HepG2 (cell line): ENCODE measurements around the gene MCF2L. TPM values are rescaled to one million over a fixed set of nuclear protein-coding genes. Genes with fewer than 3 reads are reported as not detected.

ENCODE experiments used
- CC2D1A ChIP-seq: sonication (generic); formaldehyde crosslinking; IDR thresholded peaks from 2 replicates; pipeline ENCODE4 v1.8.1; 2023; ENCODE audit warnings: mild to moderate bottlenecking, missing genetic modification reagents
- CHD2 ChIP-seq: IDR thresholded peaks from 2 replicates; pipeline ENCODE4 v1.6.1; 2011; ENCODE audit warnings: low read depth, low read length, improper control_type of control experiment
- FOXP1 ChIP-seq, 2 experiments: fragments of 450-650 bp in 1 of 2; IDR thresholded peaks; 2 replicates each; pipeline ENCODE4 v1.6.1; 2017 to 2018; ENCODE audit warnings: antibody characterized with exemption in 1 of 2
- GATAD2A ChIP-seq: IDR thresholded peaks from 2 replicates; pipeline ENCODE4 v1.6.1; 2016
- GFI1 ChIP-seq: sonication (generic); formaldehyde crosslinking; IDR thresholded peaks from 2 replicates; pipeline ENCODE4 v1.5.0; 2020; ENCODE audit warnings: missing genetic modification reagents, mild to moderate bottlenecking, borderline replicate concordance
- GLI4 ChIP-seq: sonication (generic); formaldehyde crosslinking; IDR thresholded peaks from 2 replicates; pipeline ENCODE4 v1.5.1; 2020; ENCODE audit warnings: missing genetic modification reagents, mild to moderate bottlenecking, moderate library complexity, borderline replicate concordance
- KDM5A ChIP-seq: fragments of 200-600 bp; sonication (generic); IDR thresholded peaks from 2 replicates; pipeline ENCODE4 v1.7.0; 2018; ENCODE audit warnings: antibody characterized with exemption, mild to moderate bottlenecking, low read length, borderline replicate concordance
- MAFG ChIP-seq: sonication (generic); formaldehyde crosslinking; IDR thresholded peaks from 2 replicates; pipeline ENCODE4 v1.5.1; 2020; ENCODE audit warnings: mild to moderate bottlenecking, missing genetic modification reagents
- MED13 ChIP-seq: sonication (generic); formaldehyde crosslinking; IDR thresholded peaks from 2 replicates; pipeline ENCODE4 v1.5.0; 2020; ENCODE audit warnings: missing genetic modification reagents
- MTF1 ChIP-seq: sonication (generic); formaldehyde crosslinking; IDR thresholded peaks from 2 replicates; pipeline ENCODE4 v1.5.0; 2020; ENCODE audit warnings: missing genetic modification reagents
- NFE2 ChIP-seq: sonication (generic); formaldehyde crosslinking; IDR thresholded peaks from 2 replicates; pipeline ENCODE4 v1.4.0; 2020; ENCODE audit warnings: missing genetic modification reagents
- NR2F6 ChIP-seq, 2 experiments: IDR thresholded peaks; 2 replicates each; pipeline ENCODE4 v1.6.1; 2016; ENCODE audit warnings: antibody characterized with exemption in 1 of 2, mild to moderate bottlenecking in 1 of 2
- POGZ ChIP-seq: sonication (generic); formaldehyde crosslinking; IDR thresholded peaks from 2 replicates; pipeline ENCODE4 v1.4.0; 2020; ENCODE audit warnings: mild to moderate bottlenecking, missing genetic modification reagents
- PTBP1 ChIP-seq: fragments of 200-400 bp; formaldehyde crosslinking; IDR thresholded peaks from 2 replicates; pipeline ENCODE4 v1.6.1; 2018; ENCODE audit warnings: low read length, low read depth; ENCODE audit not compliant: poor library complexity, severe bottlenecking
- RBM22 ChIP-seq: fragments of 200-400 bp; formaldehyde crosslinking; optimal IDR thresholded peaks from 2 replicates; pipeline ENCODE3; 2017; ENCODE audit warnings: mild to moderate bottlenecking, low read length, moderate library complexity
- SMAD1 ChIP-seq: sonication (generic); formaldehyde crosslinking; IDR thresholded peaks from 2 replicates; pipeline ENCODE4 v1.4.0; 2020; ENCODE audit warnings: missing genetic modification reagents, low read depth, mild to moderate bottlenecking, borderline replicate concordance
- SP4 ChIP-seq: sonication (generic); formaldehyde crosslinking; IDR thresholded peaks from 2 replicates; pipeline ENCODE4 v1.8.1; 2023; ENCODE audit warnings: mild to moderate bottlenecking, missing genetic modification reagents
- TBX2 ChIP-seq: sonication (generic); formaldehyde crosslinking; IDR thresholded peaks from 2 replicates; pipeline ENCODE4 v1.5.0; 2020; ENCODE audit warnings: missing genetic modification reagents, mild to moderate bottlenecking, borderline replicate concordance
- TCF7 ChIP-seq: sonication (generic); IDR thresholded peaks from 2 replicates; pipeline ENCODE4 v1.6.1; 2016; ENCODE audit warnings: antibody characterized with exemption, low read depth
- TOPORS ChIP-seq: sonication (generic); formaldehyde crosslinking; IDR thresholded peaks from 2 replicates; pipeline ENCODE4 v1.8.0; 2023; ENCODE audit warnings: mild to moderate bottlenecking, missing genetic modification reagents
- ZBTB38 ChIP-seq: sonication (generic); formaldehyde crosslinking; IDR thresholded peaks from 2 replicates; pipeline ENCODE4 v1.5.1; 2020; ENCODE audit warnings: mild to moderate bottlenecking, missing genetic modification reagents
- ZBTB7B ChIP-seq: sonication (generic); formaldehyde crosslinking; IDR thresholded peaks from 2 replicates; pipeline ENCODE4 v1.4.0; 2020; ENCODE audit warnings: missing genetic modification reagents
- ZMYM2 ChIP-seq: sonication (generic); formaldehyde crosslinking; IDR thresholded peaks from 2 replicates; pipeline ENCODE4 v1.8.0; 2022; ENCODE audit warnings: mild to moderate bottlenecking, missing genetic modification reagents
- ZNF292 ChIP-seq: sonication (generic); formaldehyde crosslinking; IDR thresholded peaks from 2 replicates; pipeline ENCODE4 v1.8.1; 2022; ENCODE audit warnings: mild to moderate bottlenecking, low read depth, missing genetic modification reagents, borderline replicate concordance
- ZNF510 ChIP-seq: sonication (generic); formaldehyde crosslinking; IDR thresholded peaks from 2 replicates; pipeline ENCODE4 v1.4.0; 2020; ENCODE audit warnings: low read depth, mild to moderate bottlenecking, missing genetic modification reagents
- ZNF710 ChIP-seq: sonication (generic); formaldehyde crosslinking; IDR thresholded peaks from 2 replicates; pipeline ENCODE4 v1.5.0; 2020; ENCODE audit warnings: mild to moderate bottlenecking, missing genetic modification reagents, borderline replicate concordance
- ZNF720 ChIP-seq: sonication (generic); formaldehyde crosslinking; IDR thresholded peaks from 2 replicates; pipeline ENCODE4 v1.4.0; 2020; ENCODE audit warnings: missing genetic modification reagents
- polyA plus RNA-seq, 8 experiments: library from polyadenylated mRNA; depleted of rRNA in 3 of 8; stranded (reverse) in 7 of 8; unstranded in 1 of 8; fragments of >200 nt; fragmentation: Illumina TruSeq in 4 of 8; extraction: Trizol in 4 of 8; gene quantifications; 2 replicates each; pipeline versions ENCODE4 v1.2.1 to v1.2.3, GENCODE V29; 2011 to 2016; ENCODE audit warnings: low read depth in 4 of 8, missing spikeins in 1 of 8, mixed read lengths in 1 of 8; ENCODE audit not compliant: insufficient read depth in 1 of 8
- total RNA-seq, 5 experiments: library from RNA; depleted of rRNA; stranded (reverse); fragments of >200 nt; fragmentation: Illumina TruSeq; extraction: Trizol; gene quantifications; 2 replicates each; pipeline ENCODE4 v1.2.3, GENCODE V29; 2016; ENCODE audit warnings: low read depth in 1 of 5
- TF ChIP-seq, protein P1 (sequence below): sonication (generic); formaldehyde crosslinking; IDR thresholded peaks from 2 replicates; pipeline ENCODE4 v1.5.1; 2020; ENCODE audit warnings: mild to moderate bottlenecking, missing genetic modification reagents, moderate library complexity
- TF ChIP-seq, protein P2 (sequence below): IDR thresholded peaks from 2 replicates; pipeline ENCODE4 v1.6.1; 2016; ENCODE audit warnings: missing genetic modification reagents, missing compliant biosample characterization

Gene MCF2L
- total and polyA plus RNA-seq, 2 of the 13 experiments (the other 11 are each of a cell fraction or from before 2014, with no cell fraction given) = 19.4 to 28.4 TPM

- TF ChIP-seq ZBTB38 (CRISPR knock-in tag) = peak; percentile 79; the same call in 1 of the 2 replicates
- TF ChIP-seq TBX2 (CRISPR knock-in tag) = peak; percentile 71; the same call in 1 of the 2 replicates
- peak; percentile 36; the same call in 1 of the 2 replicates for TF ChIP-seq ZNF710 (CRISPR knock-in tag)
- TF ChIP-seq ZNF510 = no peak
- TF ChIP-seq ZNF292 (CRISPR knock-in tag) = peak; percentile 76
- no peak for TF ChIP-seq TOPORS (CRISPR knock-in tag)
- TF ChIP-seq, protein P1, sequence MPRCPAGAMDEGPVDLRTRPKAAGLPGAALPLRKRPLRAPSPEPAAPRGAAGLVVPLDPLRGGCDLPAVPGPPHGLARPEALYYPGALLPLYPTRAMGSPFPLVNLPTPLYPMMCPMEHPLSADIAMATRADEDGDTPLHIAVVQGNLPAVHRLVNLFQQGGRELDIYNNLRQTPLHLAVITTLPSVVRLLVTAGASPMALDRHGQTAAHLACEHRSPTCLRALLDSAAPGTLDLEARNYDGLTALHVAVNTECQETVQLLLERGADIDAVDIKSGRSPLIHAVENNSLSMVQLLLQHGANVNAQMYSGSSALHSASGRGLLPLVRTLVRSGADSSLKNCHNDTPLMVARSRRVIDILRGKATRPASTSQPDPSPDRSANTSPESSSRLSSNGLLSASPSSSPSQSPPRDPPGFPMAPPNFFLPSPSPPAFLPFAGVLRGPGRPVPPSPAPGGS (CRISPR knock-in tag) = peak; percentile 77; the same call in 1 of the 2 replicates
- no peak for TF ChIP-seq ZNF720 (CRISPR knock-in tag)
- 0 out of 2 replicates have a peak, but pooled peaks have one; percentile 48 for TF ChIP-seq GLI4 (CRISPR knock-in tag)
- no peak for TF ChIP-seq CHD2
- TF ChIP-seq ZBTB7B = peak; percentile 67
- no peak for TF ChIP-seq MAFG (CRISPR knock-in tag)
- no peak for TF ChIP-seq NFE2 (CRISPR knock-in tag)
- no peak for TF ChIP-seq MED13 (CRISPR knock-in tag)
- peak; percentile 35; the same call in 1 of the 2 replicates for TF ChIP-seq SP4 (CRISPR knock-in tag)
- no peak for TF ChIP-seq TCF7
- TF ChIP-seq PTBP1 = no peak
- TF ChIP-seq NR2F6 (IDR thresholded peaks at IDR 0.05) = no peak
- 0 out of 2 replicates have a peak, but pooled peaks have one; percentile 37 for TF ChIP-seq NR2F6 (CRISPR knock-in tag; IDR thresholded peaks at IDR 0.05)
- no peak for TF ChIP-seq SMAD1 (CRISPR knock-in tag)
- TF ChIP-seq KDM5A = no peak
- TF ChIP-seq MTF1 = no peak
- TF ChIP-seq, protein P2, sequence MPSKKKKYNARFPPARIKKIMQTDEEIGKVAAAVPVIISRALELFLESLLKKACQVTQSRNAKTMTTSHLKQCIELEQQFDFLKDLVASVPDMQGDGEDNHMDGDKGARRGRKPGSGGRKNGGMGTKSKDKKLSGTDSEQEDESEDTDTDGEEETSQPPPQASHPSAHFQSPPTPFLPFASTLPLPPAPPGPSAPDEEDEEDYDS (CRISPR knock-in tag) = peak; percentile 57; the same call in 1 of the 2 replicates
- no peak for TF ChIP-seq CC2D1A (CRISPR knock-in tag)
- TF ChIP-seq FOXP1 (IDR thresholded peaks at IDR 0.05) = no peak
- TF ChIP-seq FOXP1 (CRISPR knock-in tag; IDR thresholded peaks at IDR 0.05) = peak; percentile 75; the same call in 1 of the 2 replicates
- no peak for TF ChIP-seq ZMYM2
- TF ChIP-seq RBM22 = no peak
- TF ChIP-seq POGZ (CRISPR knock-in tag) = no peak
- TF ChIP-seq GFI1 (CRISPR knock-in tag) = peak; percentile 68; the same call in 1 of the 2 replicates
- peak; percentile 77 for TF ChIP-seq GATAD2A (CRISPR knock-in tag)
Measured at GRCh38 chr13:112956571-112957294, 12.3 kb upstream of the MCF2L start (continued).
